Chondrocyte (in vitro differentiated cells): ENCODE data around the gene ATP5ME. TPM values are rescaled to one million over a fixed set of nuclear protein-coding genes. Genes with fewer than 3 reads are reported as not detected.

Experiments used
- DNase-seq: peaks from one replicate; pipeline ENCODE4 v3.0.0; 2021; ENCODE audit warnings: mixed read lengths, low spot score
- H3K27ac Mint-ChIP-seq: one replicate; pipeline ENCODE4 v1.8.0; 2021; ENCODE audit warnings: mild to moderate bottlenecking, moderate library complexity, mixed read lengths; ENCODE audit not compliant: unreplicated experiment
- H3K27me3 Mint-ChIP-seq: 2 replicates; pipeline ENCODE4 v1.8.0; 2021; ENCODE audit warnings: low read depth, mixed read lengths
- H3K36me3 Mint-ChIP-seq: 2 replicates; pipeline ENCODE4 v1.8.0; 2021; ENCODE audit warnings: low read depth, mixed read lengths
- H3K4me1 Mint-ChIP-seq: 2 replicates; pipeline ENCODE4 v1.8.0; 2021; ENCODE audit warnings: low read depth, mild to moderate bottlenecking, mixed read lengths
- H3K4me3 Mint-ChIP-seq: one replicate; pipeline ENCODE4 v1.8.0; 2021; ENCODE audit warnings: mild to moderate bottlenecking, moderate library complexity, mixed read lengths; ENCODE audit not compliant: unreplicated experiment
- H3K9me3 Mint-ChIP-seq: 2 replicates; pipeline ENCODE4 v1.8.0; 2021; ENCODE audit warnings: low read depth, mixed read lengths
- long read RNA-seq: library from polyadenylated mRNA; stranded (forward); transcript quantifications from one replicate; pipeline ENCODE4 v2.0.0, GENCODE V29; 2021
- total RNA-seq: library from RNA; stranded (reverse); gene quantifications from 3 replicates; pipeline ENCODE4 v1.2.1, GENCODE V29; 2021
- TF ChIP-seq, protein P1 (sequence below): fragments of 200-600 bp; sonication (generic); IDR thresholded peaks from 2 replicates; pipeline ENCODE4 v1.5.0; 2021; ENCODE audit warnings: antibody characterized with exemption, mild to moderate bottlenecking, moderate library complexity

ATP5ME gene, protein sequence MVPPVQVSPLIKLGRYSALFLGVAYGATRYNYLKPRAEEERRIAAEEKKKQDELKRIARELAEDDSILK
- total RNA-seq = 240 to 279 TPM (median 256 TPM) in 3 replicates
- long read RNA-seq, transcript ATP5ME-201 (4 exons, 365 nt) = major isoform, 335 of 345 reads
- long read RNA-seq, partial matches to known transcripts = 2 of 345 reads
- long read RNA-seq, other reads (novel, unspliced or antisense) = 0 of 345 reads

- Mint-ChIP-seq H3K9me3 (no peaks in the 10 kb centered on the region), H3K27me3 (no peaks in the 10 kb centered on the region), H3K27ac (peak within 1 kb of the TSS; percentile 79), H3K4me3 (peak within 1 kb of the TSS; percentile 85), H3K4me1 (peaks cover 7% of the 10 kb centered on the region), H3K36me3 (peaks cover 12% of the 10 kb centered on the region)
- no peak for DNase-seq
- TF ChIP-seq, protein P1, sequence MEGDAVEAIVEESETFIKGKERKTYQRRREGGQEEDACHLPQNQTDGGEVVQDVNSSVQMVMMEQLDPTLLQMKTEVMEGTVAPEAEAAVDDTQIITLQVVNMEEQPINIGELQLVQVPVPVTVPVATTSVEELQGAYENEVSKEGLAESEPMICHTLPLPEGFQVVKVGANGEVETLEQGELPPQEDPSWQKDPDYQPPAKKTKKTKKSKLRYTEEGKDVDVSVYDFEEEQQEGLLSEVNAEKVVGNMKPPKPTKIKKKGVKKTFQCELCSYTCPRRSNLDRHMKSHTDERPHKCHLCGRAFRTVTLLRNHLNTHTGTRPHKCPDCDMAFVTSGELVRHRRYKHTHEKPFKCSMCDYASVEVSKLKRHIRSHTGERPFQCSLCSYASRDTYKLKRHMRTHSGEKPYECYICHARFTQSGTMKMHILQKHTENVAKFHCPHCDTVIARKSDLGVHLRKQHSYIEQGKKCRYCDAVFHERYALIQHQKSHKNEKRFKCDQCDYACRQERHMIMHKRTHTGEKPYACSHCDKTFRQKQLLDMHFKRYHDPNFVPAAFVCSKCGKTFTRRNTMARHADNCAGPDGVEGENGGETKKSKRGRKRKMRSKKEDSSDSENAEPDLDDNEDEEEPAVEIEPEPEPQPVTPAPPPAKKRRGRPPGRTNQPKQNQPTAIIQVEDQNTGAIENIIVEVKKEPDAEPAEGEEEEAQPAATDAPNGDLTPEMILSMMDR = peak; percentile 92
Observed at GRCh38 chr4:674172-675035, at the start of gene ATP5ME, which contains the start of gene MYL5. TSS of gene ATP5ME (minus strand) at chr4:674276. CDS start at chr4:674247, 29 bp downstream. TSS of gene MYL5 (plus strand) at chr4:674542. CDS start at chr4:678027, 3,485 bp downstream.

GRCh38 chr4:722851-723360, 48.8 kb upstream of the ATP5ME start:
- TF ChIP-seq, protein P1 = no peak
- peaks cover 7% of the 10 kb centered on the region for H3K36me3 Mint-ChIP-seq
- DNase-seq = no peak
- no peaks in the 10 kb centered on the region for H3K9me3 Mint-ChIP-seq
- no peaks in the 10 kb centered on the region for H3K27me3 Mint-ChIP-seq
- H3K4me1 Mint-ChIP-seq = peaks cover 55% of the 10 kb centered on the region
- no peak overlapping the region for H3K4me3 Mint-ChIP-seq
- no peak overlapping the region for H3K27ac Mint-ChIP-seq

- H3K27me3 Mint-ChIP-seq = no peaks in the 10 kb centered on the region
- peaks cover 7% of the 10 kb centered on the region for H3K36me3 Mint-ChIP-seq
- no peaks in the 10 kb centered on the region for H3K9me3 Mint-ChIP-seq
- H3K27ac Mint-ChIP-seq = no peak overlapping the region
- H3K4me1 Mint-ChIP-seq = peaks cover 54% of the 10 kb centered on the region
- DNase-seq = no peak
- no peak overlapping the region for H3K4me3 Mint-ChIP-seq
- TF ChIP-seq, protein P1 = no peak
Observed at GRCh38 chr4:722169-722725, 48.2 kb upstream of the ATP5ME start.

- Mint-ChIP-seq H3K4me1 (peaks cover 48% of the 10 kb centered on the region), H3K36me3 (peaks cover 7% of the 10 kb centered on the region), H3K9me3 (no peaks in the 10 kb centered on the region), H3K4me3 (peak overlapping the region; percentile 9), H3K27me3 (no peaks in the 10 kb centered on the region), H3K27ac (peak overlapping the region; percentile 91)
- TF ChIP-seq, protein P1 = no peak
- DNase-seq = no peak
Observed at GRCh38 chr4:721261-722168, 47.4 kb upstream of the ATP5ME start.
